Liver (tissue), 9 donors: ENCODE data around the gene CBX8. TPM values are rescaled to one million over a fixed set of nuclear protein-coding genes. Genes with fewer than 3 reads are reported as not detected.

ENCODE experiments used
- DNase-seq: peaks from one replicate; pipeline ENCODE4 v3.0.0-alpha.2; 2017; ENCODE audit warnings: low spot score
- H3K27ac ChIP-seq, 2 donors: one replicate each; pipeline ENCODE4 v1.7.0; 2013; ENCODE audit warnings: inconsistent platforms in 2 of 2, low read length in 2 of 2, control low read depth in 1 of 2, low read depth in 1 of 2, mild to moderate bottlenecking in 1 of 2
- H3K27me3 ChIP-seq, 4 donors: one replicate each; pipeline versions ENCODE4 v1.6.1 to v1.7.0; 2013; ENCODE audit warnings: low read length in 3 of 4, inconsistent platforms in 1 of 4, mild to moderate bottlenecking in 1 of 4, moderate library complexity in 1 of 4; ENCODE audit not compliant: control insufficient read depth in 4 of 4, insufficient read depth in 4 of 4
- H3K36me3 ChIP-seq, 4 donors: one replicate each; pipeline versions ENCODE4 v1.6.1 to v1.7.0; 2013; ENCODE audit warnings: low read length in 3 of 4, mild to moderate bottlenecking in 3 of 4, low read depth in 1 of 4, moderate library complexity in 1 of 4; ENCODE audit not compliant: control insufficient read depth in 4 of 4, insufficient read depth in 3 of 4
- H3K4me1 ChIP-seq, 4 donors: one replicate each; pipeline versions ENCODE4 v1.6.1 to v1.7.0; 2013; ENCODE audit warnings: low read length in 3 of 4, mild to moderate bottlenecking in 3 of 4, moderate library complexity in 1 of 4; ENCODE audit not compliant: control insufficient read depth in 4 of 4, insufficient read depth in 4 of 4
- H3K4me3 ChIP-seq, 3 donors: one replicate each; pipeline versions ENCODE4 v1.6.1 to v1.7.0; 2013; ENCODE audit warnings: low read length in 3 of 3, control low read depth in 1 of 3, low read depth in 1 of 3, mild to moderate bottlenecking in 1 of 3
- H3K9ac ChIP-seq, 2 donors: one replicate each; pipeline ENCODE4 v1.7.0; 2013; ENCODE audit warnings: low read length in 2 of 2, mild to moderate bottlenecking in 2 of 2, moderate library complexity in 2 of 2, control low read depth in 1 of 2, low read depth in 1 of 2
- H3K9me3 ChIP-seq, 4 donors: one replicate each; pipeline versions ENCODE4 v1.6.1 to v1.7.0; 2013; ENCODE audit warnings: low read length in 3 of 4; ENCODE audit not compliant: control insufficient read depth in 4 of 4
- HNF4A ChIP-seq, 2 donors: conservative IDR thresholded peaks; 2 replicates each; pipeline ENCODE4 v1.6.1; 2016; ENCODE audit warnings: antibody characterized with exemption in 2 of 2, mild to moderate bottlenecking in 2 of 2
- NR2F2 ChIP-seq: IDR thresholded peaks from 2 replicates; pipeline ENCODE4 v1.6.1; 2016; ENCODE audit warnings: antibody characterized with exemption
- RAD21 ChIP-seq, 2 donors: IDR thresholded peaks; 2 replicates each; pipeline ENCODE4 v1.6.1; 2016; ENCODE audit warnings: antibody characterized with exemption in 2 of 2, mild to moderate bottlenecking in 2 of 2
- SP1 ChIP-seq: IDR thresholded peaks from 2 replicates; pipeline ENCODE4 v1.6.1; 2018; ENCODE audit warnings: antibody characterized with exemption, mild to moderate bottlenecking
- WGBS: extraction: QIAGEN DNeasy Blood & Tissue Kit; methylation state at CpG from one replicate; pipeline ENCODE4 v1.1.7; 2013; 5-methylcytosine and 5-hydroxymethylcytosine counted together
- polyA plus RNA-seq, 2 donors: library from polyadenylated mRNA; stranded (reverse) in 1 of 2; unstranded in 1 of 2; fragments of 200-250 nt in 1 of 2; fragments of >200 nt in 1 of 2; fragmentation: Nextera tagmentation in 1 of 2; extraction: Ambion mirVana in 1 of 2; gene quantifications; one replicate each; pipeline versions ENCODE4 v1.2.1 to v1.2.3, GENCODE V29; 2013 to 2015
- total RNA-seq, 2 donors: library from RNA; depleted of rRNA; stranded (reverse); fragments of >200 nt; gene quantifications; one replicate each; pipeline ENCODE4 v1.2.3, GENCODE V29; 2014
- TF ChIP-seq, protein P1 (sequence below): IDR thresholded peaks from 2 replicates; pipeline ENCODE4 v1.6.1; 2016; ENCODE audit warnings: antibody characterized with exemption
- TF ChIP-seq, protein P2 (sequence below): IDR thresholded peaks from 2 replicates; pipeline ENCODE4 v1.6.1; 2016; ENCODE audit warnings: antibody characterized with exemption
- TF ChIP-seq, protein P3 (sequence below): fragments of 150-350 bp; IDR thresholded peaks from 2 replicates; pipeline ENCODE4 v1.5.1; 2017; ENCODE audit warnings: improper control_type of control experiment, low read depth, low read length; ENCODE audit not compliant: missing input control
- donor health status: healthy.
- donor health status: healthy.
- donor health status: healthy.
- donor health status: healthy.
- donor health status: healthy.

The CBX8 gene
- total and polyA plus RNA-seq, 4 donors, result 0.75 to 2.7 (median 1.9) TPM

DNA sequence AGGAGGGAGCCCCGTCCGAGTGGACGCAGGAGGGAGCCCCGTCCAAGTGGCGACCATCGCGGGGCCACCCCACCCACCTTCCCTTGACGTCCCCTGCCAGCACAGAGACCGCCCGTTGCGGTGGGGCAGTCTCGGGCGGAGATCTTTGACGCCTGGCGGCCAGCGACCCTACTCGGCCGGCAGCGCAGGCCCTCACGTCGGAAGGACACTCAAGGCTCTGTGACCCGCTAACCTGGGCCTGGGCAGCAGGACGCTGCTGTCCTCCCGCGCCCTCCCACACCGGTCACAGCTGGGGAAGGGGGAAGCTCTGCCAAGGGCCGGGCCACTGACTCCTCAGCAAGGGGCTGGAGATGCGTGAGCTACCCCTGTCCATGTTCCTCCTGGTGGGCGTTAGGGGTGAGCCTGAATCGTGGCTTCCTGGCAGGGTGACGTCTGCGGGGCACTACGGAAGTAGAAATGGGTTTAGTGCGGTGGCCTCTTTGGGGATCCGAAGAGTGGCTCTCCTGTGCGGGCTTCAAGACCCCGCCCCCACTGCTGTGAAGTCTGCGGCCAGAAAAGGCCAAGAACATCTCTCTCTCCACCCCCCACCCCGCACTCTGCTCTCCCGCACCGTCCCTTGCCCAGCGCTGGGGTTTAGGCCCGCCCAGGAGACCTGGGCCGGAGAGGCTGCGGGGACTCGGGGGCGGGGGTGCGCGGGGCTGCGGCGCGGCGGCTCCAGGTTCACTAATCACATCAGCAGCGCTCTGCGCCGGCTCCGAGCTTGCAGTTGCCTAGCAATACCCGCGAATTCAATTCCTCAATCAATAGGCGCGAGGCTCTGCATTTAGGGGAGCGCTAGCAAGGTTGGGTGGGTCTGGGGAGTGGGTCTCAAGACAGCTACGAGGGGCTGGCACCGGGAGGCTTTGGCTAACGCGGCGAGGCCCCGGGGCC, 5.8 kb downstream of the CBX8 start (continued):
- TF ChIP-seq, protein P1, sequence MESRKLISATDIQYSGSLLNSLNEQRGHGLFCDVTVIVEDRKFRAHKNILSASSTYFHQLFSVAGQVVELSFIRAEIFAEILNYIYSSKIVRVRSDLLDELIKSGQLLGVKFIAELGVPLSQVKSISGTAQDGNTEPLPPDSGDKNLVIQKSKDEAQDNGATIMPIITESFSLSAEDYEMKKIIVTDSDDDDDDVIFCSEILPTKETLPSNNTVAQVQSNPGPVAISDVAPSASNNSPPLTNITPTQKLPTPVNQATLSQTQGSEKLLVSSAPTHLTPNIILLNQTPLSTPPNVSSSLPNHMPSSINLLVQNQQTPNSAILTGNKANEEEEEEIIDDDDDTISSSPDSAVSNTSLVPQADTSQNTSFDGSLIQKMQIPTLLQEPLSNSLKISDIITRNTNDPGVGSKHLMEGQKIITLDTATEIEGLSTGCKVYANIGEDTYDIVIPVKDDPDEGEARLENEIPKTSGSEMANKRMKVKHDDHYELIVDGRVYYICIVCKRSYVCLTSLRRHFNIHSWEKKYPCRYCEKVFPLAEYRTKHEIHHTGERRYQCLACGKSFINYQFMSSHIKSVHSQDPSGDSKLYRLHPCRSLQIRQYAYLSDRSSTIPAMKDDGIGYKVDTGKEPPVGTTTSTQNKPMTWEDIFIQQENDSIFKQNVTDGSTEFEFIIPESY, result no peak
- TF ChIP-seq, protein P2, sequence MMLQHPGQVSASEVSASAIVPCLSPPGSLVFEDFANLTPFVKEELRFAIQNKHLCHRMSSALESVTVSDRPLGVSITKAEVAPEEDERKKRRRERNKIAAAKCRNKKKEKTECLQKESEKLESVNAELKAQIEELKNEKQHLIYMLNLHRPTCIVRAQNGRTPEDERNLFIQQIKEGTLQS, result no peak
- no peak for TF ChIP-seq HNF4A (conservative IDR thresholded peaks at IDR 0.05)
- TF ChIP-seq NR2F2, result no peak
- no peak for TF ChIP-seq SP1

DNA sequence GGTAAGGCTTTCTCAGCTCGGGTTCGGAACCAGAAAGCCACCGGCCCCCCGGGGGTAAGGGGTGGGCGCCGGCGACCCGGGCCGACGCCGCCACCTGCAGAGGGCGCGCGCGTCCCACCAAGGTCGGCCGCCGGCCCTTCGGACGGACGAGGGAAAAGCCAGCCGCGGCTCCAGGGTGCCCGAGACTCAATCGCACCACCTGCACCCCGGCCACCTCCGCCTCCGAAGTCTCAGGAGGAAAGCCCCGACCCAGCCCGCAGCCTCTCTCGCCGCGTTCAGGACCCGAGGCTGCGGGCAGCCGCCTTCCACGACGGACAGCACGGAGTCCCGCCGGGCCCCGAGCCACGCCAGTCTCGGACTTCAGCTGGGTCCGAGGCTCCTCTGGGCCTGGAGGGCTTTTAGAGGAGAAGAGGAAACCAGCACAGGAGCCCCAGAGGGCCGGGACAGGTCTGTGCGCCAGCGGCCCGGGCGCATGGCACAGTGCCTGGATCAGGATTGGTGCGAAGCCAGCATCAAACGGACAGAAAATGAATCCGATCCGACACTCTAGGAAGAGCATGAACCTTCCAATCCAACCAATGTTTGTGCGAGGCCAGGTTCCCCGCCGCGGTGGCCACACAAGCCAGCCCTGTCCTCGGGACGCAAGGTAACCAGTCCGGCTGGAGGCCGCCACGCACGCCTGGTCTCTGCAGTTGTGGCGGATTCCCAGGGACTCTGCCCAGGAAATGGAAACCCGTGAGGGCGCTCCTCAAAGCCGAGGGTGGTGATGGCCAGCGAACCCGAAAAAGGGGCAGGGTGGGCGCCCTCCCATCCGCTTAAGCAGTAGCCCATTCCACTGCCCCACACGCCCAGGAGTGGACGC, 6.7 kb downstream of the CBX8 start:
- peaks cover 0 to 15% (median 10%) of the 10 kb centered on the region in 4 donors for H3K27me3 ChIP-seq
- 5% methylated on average over 74 of the region's 74 CpGs for WGBS
- DNase-seq, result no peak

More for the DNA sequence above, 6.7 kb downstream of the CBX8 start:
- H3K4me3 ChIP-seq, result peak overlapping the region in 1 of 3 donors; percentile 30
- peaks cover 0 to 10% (median 7%) of the 10 kb centered on the region in 4 donors for H3K4me1 ChIP-seq
- H3K27ac ChIP-seq, result no peak overlapping the region
- no peak overlapping the region for H3K9ac ChIP-seq
- peaks cover 0 to 6% (median 0%) of the 10 kb centered on the region in 4 donors for H3K36me3 ChIP-seq
- TF ChIP-seq, protein P1, result no peak
- TF ChIP-seq SP1, result no peak
- no peak for TF ChIP-seq NR2F2
- peak; percentile 65 to 70 for TF ChIP-seq RAD21 (IDR thresholded peaks at IDR 0.05)
- TF ChIP-seq, protein P3, sequence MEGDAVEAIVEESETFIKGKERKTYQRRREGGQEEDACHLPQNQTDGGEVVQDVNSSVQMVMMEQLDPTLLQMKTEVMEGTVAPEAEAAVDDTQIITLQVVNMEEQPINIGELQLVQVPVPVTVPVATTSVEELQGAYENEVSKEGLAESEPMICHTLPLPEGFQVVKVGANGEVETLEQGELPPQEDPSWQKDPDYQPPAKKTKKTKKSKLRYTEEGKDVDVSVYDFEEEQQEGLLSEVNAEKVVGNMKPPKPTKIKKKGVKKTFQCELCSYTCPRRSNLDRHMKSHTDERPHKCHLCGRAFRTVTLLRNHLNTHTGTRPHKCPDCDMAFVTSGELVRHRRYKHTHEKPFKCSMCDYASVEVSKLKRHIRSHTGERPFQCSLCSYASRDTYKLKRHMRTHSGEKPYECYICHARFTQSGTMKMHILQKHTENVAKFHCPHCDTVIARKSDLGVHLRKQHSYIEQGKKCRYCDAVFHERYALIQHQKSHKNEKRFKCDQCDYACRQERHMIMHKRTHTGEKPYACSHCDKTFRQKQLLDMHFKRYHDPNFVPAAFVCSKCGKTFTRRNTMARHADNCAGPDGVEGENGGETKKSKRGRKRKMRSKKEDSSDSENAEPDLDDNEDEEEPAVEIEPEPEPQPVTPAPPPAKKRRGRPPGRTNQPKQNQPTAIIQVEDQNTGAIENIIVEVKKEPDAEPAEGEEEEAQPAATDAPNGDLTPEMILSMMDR, result peak; percentile 47
- no peaks in the 10 kb centered on the region for H3K9me3 ChIP-seq
